Kidney (tissue), 14 donors: Measurements from ENCODE around the gene PIM3. TPM values are rescaled to one million over a fixed set of nuclear protein-coding genes. Genes with fewer than 3 reads are reported as not detected.

ENCODE experiments used
- DNase-seq, 5 donors: peaks; one replicate each; pipeline ENCODE4 v3.0.0-alpha.2; 2013 to 2020
- FAIRE-seq: peaks from 2 replicates; lab custom pipeline; 2012; peaks lifted over from hg19 to GRCh38; lab: Jason Lieb, UNC
- H3K27ac ChIP-seq, 2 donors: one replicate each; pipeline ENCODE4 v1.7.0; 2013; ENCODE audit warnings: low read depth in 2 of 2, low read length in 2 of 2, inconsistent platforms in 1 of 2
- H3K27me3 ChIP-seq: one replicate; pipeline ENCODE4 v1.7.1; 2013; ENCODE audit warnings: low read length, inconsistent platforms; ENCODE audit not compliant: control insufficient read depth, insufficient read depth
- H3K36me3 ChIP-seq, 3 donors: one replicate each; pipeline versions ENCODE4 v1.7.0 to v1.7.1; 2013; ENCODE audit warnings: low read length in 3 of 3, control low read depth in 1 of 3, inconsistent platforms in 1 of 3; ENCODE audit not compliant: insufficient read depth in 3 of 3, control insufficient read depth in 2 of 3
- H3K4me1 ChIP-seq, 3 donors: one replicate each; pipeline versions ENCODE4 v1.7.0 to v1.7.1; 2013; ENCODE audit warnings: low read length in 3 of 3, inconsistent platforms in 1 of 3, low read depth in 1 of 3; ENCODE audit not compliant: control insufficient read depth in 2 of 3, insufficient read depth in 2 of 3
- H3K4me3 ChIP-seq, 3 donors: one replicate each; pipeline versions ENCODE4 v1.7.0 to v1.8.1; 2013; ENCODE audit warnings: low read length in 3 of 3, control low read depth in 1 of 3, inconsistent platforms in 1 of 3
- H3K9ac ChIP-seq, 3 donors: one replicate each; pipeline versions ENCODE4 v1.7.0 to v1.7.1; 2013; ENCODE audit warnings: low read length in 3 of 3, control low read depth in 1 of 3, inconsistent platforms in 1 of 3
- H3K9me3 ChIP-seq, 3 donors: one replicate each; pipeline versions ENCODE4 v1.7.0 to v1.7.1; 2013; ENCODE audit warnings: low read length in 3 of 3, control low read depth in 1 of 3, inconsistent platforms in 1 of 3; ENCODE audit not compliant: control insufficient read depth in 2 of 3, insufficient read depth in 1 of 3
- intact Hi-C: fragments of 100-400 bp; cut with DNase I; formaldehyde crosslinking; loops from one replicate; pipeline ENCODE4 v1.11.1; 2022
- polyA plus RNA-seq: library from polyadenylated mRNA; stranded (reverse); fragments of 350-450 nt; fragmentation: Illumina TruSeq; extraction: RNeasy Lipid Tissue Mini Kit (QIAGEN cat#74804); gene quantifications from one replicate; pipeline ENCODE4 v1.2.3, GENCODE V29; 2014; ENCODE audit warnings: low read depth, low replicate concordance; ENCODE audit not compliant: insufficient read depth
- total RNA-seq: library from RNA; stranded (reverse); fragmentation: NEBNext Ultra II Directional; extraction: Animal tissue kit (Norgen Biotek cat#: 25700); gene quantifications from one replicate; pipeline ENCODE4 v1.2.1, GENCODE V29; 2021
- TF ChIP-seq, protein P1 (sequence below): IDR thresholded peaks from 3 replicates; pipeline ENCODE4 v1.5.1; 2012; ENCODE audit warnings: mild to moderate bottlenecking, moderate library complexity, borderline replicate concordance; ENCODE audit not compliant: insufficient read depth; ENCODE audit errors: extremely low read depth
- donor health status: control.
- donor health status: control.
- donor health status: control.
- donor health status: control.
- donor health status: control.
- donor health status: DM: yes; HTN: yes; CAD: no.
- donor health status: Normal renal cell carcinoma (clear cell type).

The PIM3 gene
- total and polyA plus RNA-seq, 2 donors from 2014 or later, result 96.5 to 107 TPM

GRCh38 chr22:49995041-49995360 lies 34.4 kb downstream of the PIM3 start:
- FAIRE-seq, result no peak

DNA sequence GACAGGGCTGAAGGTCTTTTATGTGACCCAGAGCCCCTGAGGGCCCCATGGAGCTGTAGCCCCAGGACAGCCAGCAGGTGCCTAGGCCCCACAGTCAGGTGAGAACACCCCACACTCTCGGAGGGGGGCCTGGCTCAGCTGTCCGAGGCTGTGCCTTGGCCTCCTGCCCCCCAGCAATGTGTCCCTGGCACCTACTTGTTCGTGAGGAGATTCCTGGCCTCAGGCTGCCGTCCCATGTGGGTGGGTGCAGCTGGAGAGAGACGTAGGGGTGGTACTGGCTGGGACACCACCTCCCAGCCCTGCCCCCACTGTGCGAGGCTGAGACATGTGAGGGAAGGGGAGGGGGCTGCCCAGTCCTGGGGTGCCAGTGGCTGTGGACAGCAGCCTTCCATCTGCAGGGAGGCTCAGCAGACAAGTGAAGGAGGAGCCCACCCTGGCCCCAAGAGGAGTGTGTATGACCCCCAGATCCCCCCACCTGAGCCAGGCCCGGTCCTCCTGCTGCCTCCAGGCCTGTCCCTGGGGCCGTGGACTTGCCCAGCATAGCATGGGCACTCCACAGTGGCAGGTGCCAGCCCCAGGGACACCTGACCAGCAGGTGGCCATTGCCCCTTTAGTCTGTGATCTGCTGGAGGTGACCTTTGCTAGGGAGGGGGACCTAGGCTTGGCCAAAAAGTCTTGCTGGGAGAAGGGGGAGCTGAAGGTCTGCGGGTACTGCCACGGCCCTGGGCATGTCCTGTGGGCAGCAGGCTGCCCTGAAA lies 35.0 kb downstream of the PIM3 start:
- DNase-seq (no peak), FAIRE-seq (no peak)
- Histone ChIP-seq H3K9ac (no peak overlapping the region), H3K4me3 (no peak overlapping the region), H3K27me3 (peaks cover 2% of the 10 kb centered on the region), H3K36me3 (no peaks in the 10 kb centered on the region), H3K9me3 (peaks cover 0 to 9% (median 0%) of the 10 kb centered on the region in 3 donors), H3K27ac (no peak overlapping the region), H3K4me1 (peaks cover 0 to 2% (median 0%) of the 10 kb centered on the region in 3 donors)
- TF ChIP-seq, protein P1, sequence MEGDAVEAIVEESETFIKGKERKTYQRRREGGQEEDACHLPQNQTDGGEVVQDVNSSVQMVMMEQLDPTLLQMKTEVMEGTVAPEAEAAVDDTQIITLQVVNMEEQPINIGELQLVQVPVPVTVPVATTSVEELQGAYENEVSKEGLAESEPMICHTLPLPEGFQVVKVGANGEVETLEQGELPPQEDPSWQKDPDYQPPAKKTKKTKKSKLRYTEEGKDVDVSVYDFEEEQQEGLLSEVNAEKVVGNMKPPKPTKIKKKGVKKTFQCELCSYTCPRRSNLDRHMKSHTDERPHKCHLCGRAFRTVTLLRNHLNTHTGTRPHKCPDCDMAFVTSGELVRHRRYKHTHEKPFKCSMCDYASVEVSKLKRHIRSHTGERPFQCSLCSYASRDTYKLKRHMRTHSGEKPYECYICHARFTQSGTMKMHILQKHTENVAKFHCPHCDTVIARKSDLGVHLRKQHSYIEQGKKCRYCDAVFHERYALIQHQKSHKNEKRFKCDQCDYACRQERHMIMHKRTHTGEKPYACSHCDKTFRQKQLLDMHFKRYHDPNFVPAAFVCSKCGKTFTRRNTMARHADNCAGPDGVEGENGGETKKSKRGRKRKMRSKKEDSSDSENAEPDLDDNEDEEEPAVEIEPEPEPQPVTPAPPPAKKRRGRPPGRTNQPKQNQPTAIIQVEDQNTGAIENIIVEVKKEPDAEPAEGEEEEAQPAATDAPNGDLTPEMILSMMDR, result no peak
- intact Hi-C loops, result no loop called here

More at GRCh38 chr22:49995041-49995360, 34.4 kb downstream of the PIM3 start:
- peaks cover 0 to 9% (median 0%) of the 10 kb centered on the region in 3 donors for H3K9me3 ChIP-seq
- no peak overlapping the region for H3K9ac ChIP-seq
- peaks cover 0 to 2% (median 0%) of the 10 kb centered on the region in 3 donors for H3K4me1 ChIP-seq
- H3K4me3 ChIP-seq, result no peak overlapping the region
- no peak for DNase-seq
- TF ChIP-seq, protein P1, result no peak
- H3K27me3 ChIP-seq, result no peaks in the 10 kb centered on the region
- no peak overlapping the region for H3K27ac ChIP-seq
- intact Hi-C loops, result no loop called here
- no peaks in the 10 kb centered on the region for H3K36me3 ChIP-seq

DNA sequence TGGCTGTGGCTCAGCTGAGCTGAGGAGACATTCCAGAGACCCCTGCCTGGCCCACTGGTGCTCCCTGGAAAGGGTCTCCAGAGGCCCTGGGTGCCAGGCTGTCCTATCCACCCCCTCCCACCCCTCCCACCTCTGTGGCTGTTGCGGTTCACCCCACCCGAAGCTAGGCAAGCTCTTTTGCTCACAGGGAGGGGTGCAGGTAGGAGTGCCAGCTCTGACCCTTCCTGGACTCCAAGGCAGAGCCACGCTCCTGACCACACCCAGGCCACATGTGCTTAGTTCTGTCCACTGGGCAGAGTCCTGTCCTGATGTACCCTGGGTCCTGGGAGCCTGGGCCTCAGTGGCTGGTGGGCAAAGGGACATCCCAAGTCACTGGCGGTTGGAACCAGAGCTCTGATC lies 35.5 kb downstream of the PIM3 start:
- peaks cover 2% of the 10 kb centered on the region for H3K27me3 ChIP-seq
- H3K27ac ChIP-seq, result no peak overlapping the region
- peaks cover 0 to 4% (median 0%) of the 10 kb centered on the region in 3 donors for H3K9me3 ChIP-seq
- intact Hi-C loops, result no loop called here
- H3K36me3 ChIP-seq, result no peaks in the 10 kb centered on the region
- TF ChIP-seq, protein P1, result no peak
- no peak overlapping the region for H3K4me3 ChIP-seq
- no peak for FAIRE-seq
- DNase-seq, result no peak
- peaks cover 0 to 2% (median 0%) of the 10 kb centered on the region in 3 donors for H3K4me1 ChIP-seq
- H3K9ac ChIP-seq, result no peak overlapping the region
